Forelimb muscle (tissue), 1 donor: ENCODE measurements around the gene ANKRD33B. TPM values are rescaled to one million over a fixed set of nuclear protein-coding genes. Genes with fewer than 3 reads are reported as not detected.
"Not testable (repeated sequence)": the region's sequence is repeated elsewhere in the genome, so short reads cannot be mapped to it uniquely, and the experiment has no call there.

ENCODE experiments used
- DNase-seq: peaks from one replicate; pipeline ENCODE4 v3.0.0-alpha.2; 2013; ENCODE audit warnings: low read depth
- polyA plus RNA-seq: library from polyadenylated mRNA; unstranded; fragments of 120-200 nt; gene quantifications from one replicate; pipeline ENCODE4 v1.2.1, GENCODE V29; 2013; ENCODE audit not compliant: insufficient read length

ANKRD33B gene
- polyA plus RNA-seq, 1 donor: 1.8 TPM

GRCh38 chr5:10593531-10594181 lies 29.8 kb downstream of the ANKRD33B start:
- DNase-seq: no peak

- DNase-seq: no peak
These were observed 30.8 kb downstream of the ANKRD33B start for GRCh38 chr5:10594591-10595210.

GRCh38 chr5:10595293-10595671 lies 31.4 kb downstream of the ANKRD33B start:
- no peak for DNase-seq

GRCh38 chr5:10595672-10596309 lies 31.9 kb downstream of the ANKRD33B start:
- DNase-seq: peak; percentile 58

DNA sequence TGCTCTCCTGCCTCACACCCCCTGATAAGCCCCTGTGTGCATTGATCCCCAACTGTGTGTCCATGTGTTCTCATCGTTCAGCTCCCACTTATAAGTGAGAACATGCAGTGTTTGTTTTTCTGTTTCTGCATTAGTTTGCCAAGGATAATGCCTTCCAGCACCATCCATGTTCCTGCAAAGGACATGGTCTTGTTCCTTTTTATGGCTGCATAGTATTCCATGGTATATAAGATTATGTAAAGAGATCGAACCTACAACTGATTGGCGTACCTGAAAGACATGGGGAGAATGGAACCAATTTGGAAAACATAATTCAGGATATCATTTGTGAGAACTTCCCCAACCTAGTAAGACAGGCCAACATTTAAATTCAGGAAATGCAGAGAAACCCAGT lies 32.4 kb downstream of the ANKRD33B start:
- no peak for DNase-seq

DNA sequence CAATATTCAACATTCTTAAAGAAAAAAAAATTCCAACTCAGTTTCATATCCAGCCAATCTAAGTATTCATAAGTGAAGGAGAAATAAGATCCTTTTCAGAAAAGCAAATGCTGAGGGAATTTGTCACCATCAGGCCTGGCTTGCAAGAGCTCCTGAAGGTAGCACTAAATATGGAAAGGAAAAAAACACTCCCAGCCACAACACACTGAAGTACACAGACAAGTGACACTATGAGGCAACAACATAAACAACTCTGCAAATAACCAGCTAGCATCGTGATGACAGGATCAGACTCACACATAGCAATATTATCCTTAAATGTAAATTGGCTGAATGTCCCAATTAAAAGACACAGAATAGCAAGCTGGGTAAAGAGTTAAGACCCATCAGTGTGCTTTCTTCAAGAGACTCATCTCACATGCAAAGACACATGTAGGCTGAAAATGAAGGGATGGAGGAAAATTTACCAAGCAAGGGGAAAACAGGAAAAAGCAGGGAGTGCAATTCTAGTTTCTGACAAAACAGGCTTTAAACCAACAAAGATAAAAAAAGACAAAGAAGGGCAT lies 33.1 kb downstream of the ANKRD33B start:
- DNase-seq: no peak

DNA sequence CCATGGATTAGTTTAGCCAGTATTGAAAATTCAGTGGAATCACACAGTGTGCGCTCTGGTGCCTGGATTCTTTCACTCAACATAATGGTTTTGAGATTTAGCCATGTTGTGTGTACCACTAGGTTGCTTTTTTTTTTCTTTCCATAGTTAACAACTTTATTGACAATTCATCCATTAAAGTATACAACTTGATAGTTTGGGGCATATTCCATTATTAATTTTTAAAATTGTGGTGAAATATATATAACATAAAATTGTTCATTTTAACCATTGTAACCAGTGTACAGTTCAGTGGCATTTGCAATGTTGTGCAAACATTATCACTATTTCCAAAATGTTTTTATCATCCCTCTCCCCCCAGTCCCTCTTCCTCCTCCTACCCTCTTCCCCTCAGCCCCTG lies 35.2 kb downstream of the ANKRD33B start:
- no peak for DNase-seq

GRCh38 chr5:10599862-10600284 lies 36.0 kb downstream of the ANKRD33B start:
- no peak for DNase-seq

DNA sequence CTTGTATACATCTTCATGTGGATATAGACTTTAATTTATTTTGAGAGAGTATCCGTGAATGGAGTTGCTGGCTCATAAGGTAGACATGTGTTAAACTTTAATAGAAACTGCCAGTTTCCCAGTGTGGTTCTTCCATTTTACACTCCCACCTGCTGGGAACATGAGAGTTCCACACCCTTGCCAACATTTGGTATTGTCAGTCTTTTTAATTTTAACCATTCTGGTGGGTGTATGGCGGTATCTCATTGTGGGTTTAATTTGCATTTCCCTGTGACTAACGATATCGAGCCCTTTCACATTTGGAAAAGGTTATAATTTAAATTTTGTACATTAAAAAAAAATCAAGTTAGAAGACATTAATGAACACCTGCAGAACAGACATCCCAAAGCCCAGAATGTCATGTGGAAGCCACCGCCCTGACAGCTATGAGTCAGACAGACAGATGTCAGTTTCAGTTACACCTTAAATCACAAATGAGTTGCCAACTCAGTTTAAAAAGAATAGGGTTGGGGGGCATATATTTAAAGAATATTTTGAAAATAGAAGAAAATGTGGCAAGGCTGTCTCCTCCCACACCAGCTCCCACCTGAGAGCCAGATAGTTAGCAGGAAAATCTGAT lies 36.9 kb downstream of the ANKRD33B start:
- DNase-seq: no peak

DNA sequence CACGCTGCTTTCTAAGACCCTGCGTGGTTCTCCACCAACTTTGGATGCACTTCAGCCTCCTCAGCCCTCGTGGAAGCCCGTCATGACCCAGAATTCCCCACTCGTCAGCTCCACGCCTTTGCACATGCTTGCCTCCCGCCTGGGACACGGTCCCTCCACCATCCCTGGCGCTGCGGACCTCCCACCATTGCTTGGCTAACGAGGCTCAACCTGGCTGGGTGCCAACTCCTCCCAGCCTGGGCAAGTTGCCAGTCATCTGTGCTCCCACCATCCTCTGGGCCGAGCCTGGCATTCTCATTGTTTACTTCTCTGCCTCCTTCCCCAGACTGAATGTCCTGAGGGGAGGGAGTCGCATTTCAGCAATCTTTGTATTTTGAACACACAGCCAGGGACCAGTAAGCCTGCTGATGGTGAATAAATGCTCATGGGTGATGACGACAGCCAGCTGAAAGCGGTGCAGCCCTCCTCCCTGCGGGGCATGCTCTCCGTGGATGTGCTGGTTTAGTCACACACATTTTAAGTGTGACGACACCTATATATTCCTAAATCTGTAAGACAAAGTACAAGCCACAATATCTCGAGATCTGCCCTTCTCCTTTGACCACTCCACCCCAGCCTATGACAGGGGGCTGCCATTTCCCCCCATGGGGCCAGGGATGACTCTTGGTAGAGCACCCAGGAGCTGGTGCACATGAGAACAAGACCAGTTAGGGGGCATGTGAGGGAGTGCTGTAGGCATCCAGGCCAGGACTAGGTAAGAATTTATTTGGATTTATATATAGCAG lies 37.6 kb downstream of the ANKRD33B start:
- no peak for DNase-seq

- no peak for DNase-seq
These were observed 38.3 kb downstream of the ANKRD33B start for GRCh38 chr5:10602031-10602806.

- no peak for DNase-seq
These were observed 41.1 kb downstream of the ANKRD33B start for GRCh38 chr5:10604975-10605374.

DNA sequence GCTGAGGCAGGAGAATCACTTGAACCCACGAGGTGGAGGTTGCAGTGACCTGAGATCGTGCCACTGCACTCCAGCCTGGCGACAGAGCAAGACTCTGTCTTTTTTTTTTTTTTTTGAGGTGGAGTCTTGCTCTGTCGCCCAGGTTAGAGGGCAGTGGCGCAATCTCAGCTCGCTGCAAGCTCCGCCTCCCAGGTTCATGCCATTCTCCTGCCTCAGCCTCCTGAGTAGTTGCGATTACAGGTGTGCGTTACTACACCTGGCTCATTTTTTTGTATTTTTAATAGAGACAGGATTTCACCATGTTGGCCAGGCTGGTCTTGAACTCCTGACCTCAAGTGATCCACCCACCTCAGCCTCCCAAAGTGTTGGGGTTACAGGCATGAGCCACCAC lies 42.8 kb downstream of the ANKRD33B start:
- not testable (repeated sequence) for DNase-seq

DNA sequence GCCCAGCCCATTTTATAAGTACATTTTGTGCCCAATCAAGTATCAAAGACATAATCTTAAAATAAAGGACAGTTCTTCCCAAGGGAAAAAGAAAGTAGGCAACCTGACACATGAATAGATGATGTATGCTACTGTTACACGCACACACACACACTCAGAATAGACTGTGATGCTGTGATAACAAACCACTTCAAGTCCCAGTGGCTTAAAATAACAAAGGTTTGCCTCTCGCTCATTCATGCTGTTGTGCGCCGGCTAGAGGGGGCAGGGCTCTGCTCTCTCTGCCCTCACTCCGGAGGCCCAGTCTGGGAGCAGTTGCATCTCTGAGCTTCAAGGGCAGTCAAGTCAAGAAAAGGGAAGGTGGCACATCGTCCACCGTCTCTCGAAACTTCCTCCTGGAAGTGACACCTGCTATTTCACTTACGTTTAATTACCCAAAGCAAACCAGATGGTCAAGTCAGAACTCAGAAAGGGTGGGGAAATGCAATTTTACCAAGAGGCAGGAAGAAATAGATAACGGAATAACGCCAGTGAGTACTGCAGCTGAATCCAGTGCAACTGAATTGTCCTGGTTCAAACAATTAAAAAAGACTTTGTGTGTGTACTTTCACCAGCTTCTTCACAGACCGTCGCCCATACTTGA lies 43.3 kb downstream of the ANKRD33B start:
- DNase-seq: no peak

GRCh38 chr5:10607666-10608073 lies 43.8 kb downstream of the ANKRD33B start:
- DNase-seq: no peak

DNA sequence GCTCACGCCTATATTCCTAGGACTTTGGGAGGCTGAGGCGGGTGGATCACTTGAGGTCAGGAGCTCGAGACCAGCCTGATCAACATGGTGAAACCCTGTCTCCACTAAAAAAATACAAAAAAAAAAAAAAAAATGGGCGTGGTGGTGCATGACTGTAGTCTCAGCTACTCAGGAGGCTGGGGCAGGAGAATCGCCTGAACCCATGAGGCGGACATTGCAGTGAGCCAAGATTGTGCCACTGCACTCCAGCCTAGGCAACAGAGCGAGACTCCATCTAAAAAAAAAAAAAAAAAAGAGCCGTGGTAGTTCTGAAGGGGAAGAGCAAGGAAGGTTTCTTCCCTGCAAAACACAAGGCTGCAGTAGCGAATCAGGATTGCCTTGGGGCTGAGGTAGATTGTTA lies 44.2 kb downstream of the ANKRD33B start:
- DNase-seq: not testable (repeated sequence)

GRCh38 chr5:10610058-10610457 lies 46.2 kb downstream of the ANKRD33B start:
- DNase-seq: no peak

GRCh38 chr5:10611290-10611689 lies 47.4 kb downstream of the ANKRD33B start:
- no peak for DNase-seq

GRCh38 chr5:10612251-10612650 lies 48.4 kb downstream of the ANKRD33B start:
- DNase-seq: no peak

- no peak for DNase-seq
These were observed 51.8 kb downstream of the ANKRD33B start for GRCh38 chr5:10615693-10616092.
